Subcutaneous adipose tissue (tissue), 4 donors: ENCODE measurements around the gene VENTX. TPM values are rescaled to one million over a fixed set of nuclear protein-coding genes. Genes with fewer than 3 reads are reported as not detected.

ENCODE experiments used
- total RNA-seq, 4 donors: library from RNA; depleted of rRNA; stranded (reverse); fragments of >200 nt; gene quantifications; one replicate each; pipeline ENCODE4 v1.1.0, GENCODE V29; 2016
- TF ChIP-seq, protein P1 (sequence below): fragments of 450-650 bp; IDR thresholded peaks from one replicate; pipeline ENCODE4 v1.5.1; 2016; ENCODE audit warnings: low read depth, mild to moderate bottlenecking, control low read depth, antibody characterized with exemption, moderate library complexity

The VENTX gene
- total RNA-seq, 4 donors from 2014 or later: 1.3 to 3.6 (median 2.9) TPM

- TF ChIP-seq, protein P1, sequence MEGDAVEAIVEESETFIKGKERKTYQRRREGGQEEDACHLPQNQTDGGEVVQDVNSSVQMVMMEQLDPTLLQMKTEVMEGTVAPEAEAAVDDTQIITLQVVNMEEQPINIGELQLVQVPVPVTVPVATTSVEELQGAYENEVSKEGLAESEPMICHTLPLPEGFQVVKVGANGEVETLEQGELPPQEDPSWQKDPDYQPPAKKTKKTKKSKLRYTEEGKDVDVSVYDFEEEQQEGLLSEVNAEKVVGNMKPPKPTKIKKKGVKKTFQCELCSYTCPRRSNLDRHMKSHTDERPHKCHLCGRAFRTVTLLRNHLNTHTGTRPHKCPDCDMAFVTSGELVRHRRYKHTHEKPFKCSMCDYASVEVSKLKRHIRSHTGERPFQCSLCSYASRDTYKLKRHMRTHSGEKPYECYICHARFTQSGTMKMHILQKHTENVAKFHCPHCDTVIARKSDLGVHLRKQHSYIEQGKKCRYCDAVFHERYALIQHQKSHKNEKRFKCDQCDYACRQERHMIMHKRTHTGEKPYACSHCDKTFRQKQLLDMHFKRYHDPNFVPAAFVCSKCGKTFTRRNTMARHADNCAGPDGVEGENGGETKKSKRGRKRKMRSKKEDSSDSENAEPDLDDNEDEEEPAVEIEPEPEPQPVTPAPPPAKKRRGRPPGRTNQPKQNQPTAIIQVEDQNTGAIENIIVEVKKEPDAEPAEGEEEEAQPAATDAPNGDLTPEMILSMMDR: no peak
Measured at GRCh38 chr10:133229265-133230043, 8.2 kb upstream of the VENTX start.

GRCh38 chr10:133230044-133230361, 7.7 kb upstream of the VENTX start, which contains the start of gene UTF1:
TSS of gene UTF1 (plus strand) at chr10:133230217. CDS start at chr10:133230289, 72 bp downstream.
- TF ChIP-seq, protein P1: no peak

GRCh38 chr10:133230387-133231195, 7.1 kb upstream of the VENTX start:
- TF ChIP-seq, protein P1: no peak

DNA sequence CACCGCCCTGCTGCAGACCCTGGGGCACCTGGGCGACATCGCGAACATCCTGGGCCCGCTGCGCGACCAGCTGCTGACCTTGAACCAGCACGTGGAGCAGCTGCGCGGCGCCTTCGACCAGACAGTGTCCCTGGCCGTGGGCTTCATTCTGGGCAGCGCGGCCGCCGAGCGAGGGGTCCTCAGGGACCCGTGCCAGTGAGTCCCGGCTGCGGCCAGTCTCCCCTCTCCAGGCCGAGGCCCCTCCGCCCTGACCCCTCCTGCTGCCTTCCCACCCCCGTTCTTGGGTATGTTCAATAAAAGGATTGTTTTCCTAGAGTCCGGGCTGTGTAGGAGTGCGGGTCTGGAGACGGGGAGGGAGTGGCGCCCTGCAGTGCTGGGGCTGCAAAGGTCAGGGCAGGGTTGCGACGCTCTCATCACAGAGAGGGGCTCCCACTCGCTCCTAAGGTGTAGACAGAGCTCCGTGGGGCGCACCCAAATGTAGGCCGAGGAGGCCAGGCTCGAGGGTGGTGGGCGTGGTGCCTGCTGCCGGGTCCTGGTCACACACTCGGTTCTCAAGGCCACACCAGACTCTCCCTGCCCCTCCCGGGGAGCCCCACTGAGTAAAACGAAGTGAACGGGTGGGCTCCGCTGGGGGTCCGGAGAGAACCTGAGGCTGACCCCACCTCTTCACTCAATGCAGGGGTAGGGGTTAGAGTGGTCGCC, 6.3 kb upstream of the VENTX start:
- TF ChIP-seq, protein P1: no peak

GRCh38 chr10:133231946-133232574, 5.6 kb upstream of the VENTX start:
- TF ChIP-seq, protein P1: no peak

- TF ChIP-seq, protein P1: no peak
Measured at GRCh38 chr10:133235265-133235855, 2.3 kb upstream of the VENTX start.
